Lower leg skin (tissue), 3 donors: ENCODE results near the gene LRRFIP1.

ENCODE experiments used
- POLR2A ChIP-seq, 2 donors: fragments of 450-650 bp; IDR thresholded peaks; one replicate each; pipeline ENCODE4 v1.6.1; 2016 to 2017; ENCODE audit warnings: antibody characterized with exemption in 2 of 2, mild to moderate bottlenecking in 1 of 2, moderate library complexity in 1 of 2
- TF ChIP-seq, protein P1 (sequence below), 3 donors: fragments of 450-650 bp; IDR thresholded peaks; one replicate each; pipeline ENCODE4 v1.5.1; 2016; ENCODE audit warnings: antibody characterized with exemption in 3 of 3, mild to moderate bottlenecking in 3 of 3, moderate library complexity in 2 of 3

DNA sequence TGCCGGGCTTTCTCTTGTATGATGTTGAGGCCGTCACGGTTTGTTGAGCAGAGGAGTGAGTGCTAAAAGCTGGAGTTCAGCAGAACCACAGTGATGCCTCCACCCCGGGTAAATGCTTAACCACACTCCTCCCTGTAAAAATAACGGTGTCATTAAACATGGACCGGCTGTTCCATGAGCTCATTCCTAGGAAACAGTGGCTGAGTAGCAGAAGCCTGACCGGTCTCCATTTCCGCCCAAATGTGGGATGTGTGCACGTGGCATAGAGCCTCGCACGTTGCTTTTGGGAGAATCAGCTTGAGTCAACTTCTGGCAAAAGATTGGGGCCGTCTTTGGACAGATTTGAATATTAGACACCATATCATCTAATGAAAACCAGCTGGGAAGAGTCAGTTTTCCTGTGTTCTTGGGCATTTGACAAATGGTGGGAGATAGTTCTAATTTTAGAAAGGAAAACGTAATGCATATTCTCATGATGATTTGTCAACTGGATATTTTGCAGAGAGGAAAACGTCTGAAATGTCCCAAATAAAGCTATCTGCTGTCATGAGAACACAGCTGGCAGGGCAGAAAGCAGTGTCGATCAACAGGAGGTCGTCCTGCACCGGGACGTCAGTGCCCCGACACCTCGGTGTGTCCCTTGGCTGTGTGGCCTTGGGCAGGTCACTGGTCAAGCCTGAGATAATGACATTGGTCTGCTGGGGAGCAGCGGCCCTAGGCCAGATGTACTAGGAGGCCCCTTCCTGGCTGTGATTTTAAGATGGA lies 42.4 kb downstream of the LRRFIP1 start:
- TF ChIP-seq, protein P1, sequence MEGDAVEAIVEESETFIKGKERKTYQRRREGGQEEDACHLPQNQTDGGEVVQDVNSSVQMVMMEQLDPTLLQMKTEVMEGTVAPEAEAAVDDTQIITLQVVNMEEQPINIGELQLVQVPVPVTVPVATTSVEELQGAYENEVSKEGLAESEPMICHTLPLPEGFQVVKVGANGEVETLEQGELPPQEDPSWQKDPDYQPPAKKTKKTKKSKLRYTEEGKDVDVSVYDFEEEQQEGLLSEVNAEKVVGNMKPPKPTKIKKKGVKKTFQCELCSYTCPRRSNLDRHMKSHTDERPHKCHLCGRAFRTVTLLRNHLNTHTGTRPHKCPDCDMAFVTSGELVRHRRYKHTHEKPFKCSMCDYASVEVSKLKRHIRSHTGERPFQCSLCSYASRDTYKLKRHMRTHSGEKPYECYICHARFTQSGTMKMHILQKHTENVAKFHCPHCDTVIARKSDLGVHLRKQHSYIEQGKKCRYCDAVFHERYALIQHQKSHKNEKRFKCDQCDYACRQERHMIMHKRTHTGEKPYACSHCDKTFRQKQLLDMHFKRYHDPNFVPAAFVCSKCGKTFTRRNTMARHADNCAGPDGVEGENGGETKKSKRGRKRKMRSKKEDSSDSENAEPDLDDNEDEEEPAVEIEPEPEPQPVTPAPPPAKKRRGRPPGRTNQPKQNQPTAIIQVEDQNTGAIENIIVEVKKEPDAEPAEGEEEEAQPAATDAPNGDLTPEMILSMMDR (IDR thresholded peaks at IDR 0.05): no peak
- TF ChIP-seq POLR2A (IDR thresholded peaks at IDR 0.05): no peak
